Stimulated activated CD4-positive, alpha-beta T cell treated with anti-CD3 and anti-CD28 coated beads, Interleukin-4, amount 100 ng/mL, for 24 hours (primary cell): Measurements from ENCODE around the gene CIB1.
"Not testable (repeated sequence)": the region's sequence is repeated elsewhere in the genome, so short reads cannot be mapped to it uniquely, and the experiment has no call there.

Source experiments
- DNase-seq: peaks from one replicate; pipeline ENCODE4 v3.0.0-alpha.2; 2020

Gene CIB1

DNA sequence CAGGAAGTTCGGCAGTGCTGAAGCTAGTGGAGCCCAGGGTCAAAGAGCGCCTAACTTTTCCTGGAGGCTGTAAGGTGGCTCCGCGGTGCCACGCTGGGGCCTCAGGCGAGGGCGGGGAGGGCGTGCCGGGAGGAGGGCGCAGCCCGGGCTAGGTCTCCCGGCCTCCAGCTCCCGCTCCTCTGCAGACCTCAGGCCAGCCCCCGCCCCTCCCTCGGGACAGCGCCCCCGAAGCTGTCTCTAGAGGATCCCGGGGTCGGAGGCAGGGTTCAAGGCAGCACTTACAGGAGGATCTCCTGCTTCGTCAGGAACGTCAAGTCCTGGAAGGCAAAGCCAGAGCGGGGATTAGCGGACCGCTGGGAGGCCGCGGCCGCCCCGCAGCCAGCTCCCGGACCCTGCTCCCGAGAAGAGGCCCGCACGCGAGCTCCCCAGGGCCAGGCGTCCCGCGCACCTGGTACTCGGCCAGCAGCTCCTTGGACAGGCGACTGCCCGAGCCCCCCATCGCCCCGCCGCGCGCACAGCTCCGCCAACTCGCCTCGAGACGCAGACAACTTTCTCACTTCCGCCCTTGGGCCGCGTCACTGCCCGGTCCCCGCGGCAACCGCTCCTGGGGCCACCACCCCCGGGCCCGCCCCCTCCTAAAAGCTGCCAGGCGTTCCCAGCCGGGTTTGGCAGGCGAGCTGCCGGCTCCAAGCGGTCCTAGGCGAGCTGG lies at the start of gene CIB1:
CIB1 (minus strand) TSS at position 555 of the 709 bp plus-strand sequence; CDS start at position 499, 56 bp downstream.
- DNase-seq, result peak; percentile 97

GRCh38 chr15:90281637-90282036 lies 47.9 kb upstream of the CIB1 start:
- not testable (repeated sequence) for DNase-seq

- not testable (repeated sequence) for DNase-seq
Measured at GRCh38 chr15:90280743-90281142, 47.0 kb upstream of the CIB1 start.

DNA sequence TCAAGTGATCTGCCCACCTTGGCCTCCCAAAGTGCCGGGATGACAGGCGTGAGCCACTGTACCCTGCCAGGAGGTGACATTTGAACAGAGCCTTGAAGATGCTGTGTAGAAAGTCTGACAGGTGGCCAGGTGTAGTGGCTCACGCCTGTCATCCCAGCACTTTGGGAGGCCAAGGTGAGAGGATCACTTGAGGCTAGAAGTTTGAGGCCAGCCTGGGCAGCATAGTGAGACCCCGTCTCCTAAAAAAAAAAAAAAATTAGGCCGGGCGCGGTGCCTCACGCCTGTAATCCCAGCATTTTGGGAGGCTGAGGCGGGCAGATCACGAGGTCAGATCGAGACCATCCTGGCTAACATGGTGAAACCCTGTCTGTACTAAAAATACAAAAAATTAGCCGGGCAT lies 44.7 kb upstream of the CIB1 start:
- DNase-seq, result not testable (repeated sequence)

DNA sequence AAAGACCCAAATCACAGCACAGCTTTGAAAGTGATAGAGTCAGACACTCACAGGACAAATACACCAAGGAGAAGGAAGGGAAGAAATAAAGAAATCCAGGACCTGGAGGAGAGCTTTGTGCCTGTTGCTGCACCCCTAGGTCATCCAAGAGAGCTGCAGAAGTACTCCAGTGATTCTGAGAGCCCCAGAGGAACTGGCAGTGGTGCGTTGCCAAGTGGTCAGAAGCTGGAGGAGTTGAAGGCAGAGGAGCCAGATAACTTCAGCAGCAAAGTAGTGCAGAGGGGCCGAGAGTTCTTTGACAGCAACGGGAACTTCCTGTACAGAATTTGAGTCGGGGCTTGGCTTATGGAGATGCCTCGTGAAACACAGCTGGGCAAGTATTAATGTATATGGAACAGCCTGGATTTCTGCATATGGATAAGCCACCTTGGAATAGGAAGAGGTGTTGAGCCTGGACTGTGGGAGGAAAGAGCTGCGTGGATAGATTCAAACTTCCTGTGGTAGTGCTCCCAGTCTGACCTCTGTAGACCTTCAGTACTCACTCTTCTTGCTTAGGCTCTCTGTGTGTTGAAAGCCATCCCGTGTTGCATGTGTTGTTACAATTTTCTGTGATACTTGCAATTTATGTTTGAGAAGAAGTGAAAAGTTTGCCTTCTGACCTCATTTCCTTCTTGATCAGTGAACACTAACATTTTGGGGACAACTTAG lies 37.9 kb upstream of the CIB1 start:
- no peak for DNase-seq

DNA sequence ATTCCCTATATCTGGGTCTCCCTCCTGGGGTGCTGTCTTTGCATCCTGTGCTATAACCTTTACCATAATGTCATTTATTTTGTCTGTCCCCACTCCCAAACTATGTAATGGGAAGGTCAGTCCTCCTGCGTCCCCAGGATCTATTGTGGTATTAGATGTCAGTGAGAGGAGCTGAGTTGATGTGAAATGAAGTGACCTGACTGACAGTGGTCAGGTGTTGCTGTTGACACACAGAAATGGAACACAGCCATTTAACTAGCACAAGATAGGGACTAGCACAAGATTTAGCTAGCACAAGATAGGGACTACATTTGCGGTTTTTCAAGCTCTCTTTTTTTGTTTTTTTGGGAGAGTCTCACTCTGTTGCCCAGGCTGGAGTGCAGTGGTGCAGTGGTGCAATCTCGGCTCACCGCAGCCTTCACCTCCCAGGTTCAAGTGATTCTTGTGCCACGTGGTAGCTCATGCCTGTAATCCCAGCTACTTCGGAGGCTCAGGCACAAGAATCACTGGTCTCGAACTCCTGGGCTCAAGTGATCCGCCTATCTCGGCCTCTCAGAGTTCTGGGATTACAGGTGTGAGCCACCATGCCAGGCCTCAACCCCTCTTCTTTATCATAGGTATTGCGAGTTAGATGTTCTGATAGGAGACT lies 36.9 kb upstream of the CIB1 start:
- DNase-seq, result no peak

- DNase-seq, result no peak
Measured at GRCh38 chr15:90268415-90268814, 34.7 kb upstream of the CIB1 start.

DNA sequence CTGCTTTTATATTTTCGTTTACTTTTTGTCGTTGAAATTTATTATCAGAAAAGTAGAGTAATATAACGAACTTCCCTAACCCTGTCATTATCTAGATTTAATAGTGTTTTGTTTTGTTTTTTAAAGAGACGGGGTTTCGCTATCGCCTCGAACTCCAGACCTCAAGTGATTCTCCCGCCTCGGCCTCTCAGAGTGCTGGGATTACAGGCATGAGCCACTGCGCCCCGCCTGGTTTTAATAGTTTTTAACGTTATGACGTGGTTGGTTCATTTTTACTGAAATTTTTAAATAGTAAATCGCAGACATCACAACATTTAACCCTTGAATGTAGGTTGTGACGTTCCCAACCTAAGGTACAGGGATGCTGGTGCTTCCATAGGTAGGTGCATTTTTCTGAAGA lies 32.7 kb upstream of the CIB1 start:
- DNase-seq, result peak; percentile 36

DNA sequence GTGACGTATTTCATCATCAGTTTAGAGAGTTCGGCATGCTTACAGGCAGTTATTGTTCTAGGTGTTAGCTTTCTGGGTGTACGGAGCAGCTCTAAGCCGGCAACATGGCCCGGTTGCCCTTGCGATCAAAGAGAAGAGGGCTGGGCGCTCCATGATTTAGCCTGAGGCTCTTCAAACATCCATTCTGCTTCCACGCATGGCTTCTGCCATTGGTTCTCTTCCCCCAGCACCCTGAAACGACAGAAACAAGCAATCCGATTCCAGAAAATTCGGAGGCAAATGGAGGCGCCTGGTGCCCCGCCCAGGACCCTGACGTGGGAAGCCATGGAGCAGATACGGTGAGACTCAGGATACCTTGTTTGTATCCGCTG lies 32.3 kb upstream of the CIB1 start:
- DNase-seq, result peak; percentile 46

- DNase-seq, result peak; percentile 93
Measured at GRCh38 chr15:90265271-90266060, 31.7 kb upstream of the CIB1 start, which contains the start of gene NGRN. TSS of gene NGRN (plus strand) at chr15:90265672. CDS start at chr15:90265713, 41 bp downstream.

DNA sequence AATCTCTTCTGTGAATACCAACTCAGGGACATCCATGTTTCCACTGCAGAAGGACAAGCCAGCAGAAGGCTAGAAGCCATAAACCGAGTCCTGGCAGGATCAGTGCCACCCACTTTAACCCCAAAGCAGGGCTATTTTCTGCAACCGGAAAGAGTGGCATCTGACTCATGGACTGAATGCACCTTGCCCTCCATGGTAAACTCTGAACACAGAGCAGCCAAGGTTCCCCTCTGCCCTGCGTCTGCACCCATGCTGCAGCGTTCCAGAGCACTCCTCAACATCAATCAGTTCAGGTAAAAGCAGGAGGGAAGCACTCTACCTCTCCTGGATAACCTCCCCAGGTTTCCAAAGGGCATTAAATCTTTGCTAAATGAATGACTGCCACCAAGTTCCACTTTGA lies 30.9 kb upstream of the CIB1 start:
- peak; percentile 40 for DNase-seq

GRCh38 chr15:90262426-90262825 lies 28.7 kb upstream of the CIB1 start:
- no peak for DNase-seq

- no peak for DNase-seq
Measured at GRCh38 chr15:90261811-90262210, 28.1 kb upstream of the CIB1 start.

DNA sequence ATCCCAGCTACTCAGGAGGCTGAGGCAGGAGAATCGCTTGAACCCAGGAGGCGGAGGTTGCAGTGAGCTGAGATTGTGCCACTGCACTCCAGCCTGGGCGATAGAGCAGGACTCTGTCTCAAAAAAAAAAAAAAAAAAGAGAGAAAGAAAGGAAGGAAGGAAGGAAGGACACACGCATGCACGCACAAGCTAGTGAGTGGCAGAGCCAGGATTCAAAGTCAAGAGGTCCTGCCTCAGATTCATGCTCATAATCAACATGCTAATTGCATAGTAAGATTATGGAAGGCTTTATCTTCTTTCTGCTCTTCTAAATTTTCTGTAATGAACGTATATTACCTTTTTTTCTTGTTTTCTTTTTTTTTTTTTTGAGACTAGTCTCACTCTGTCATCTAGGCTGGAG lies 27.0 kb upstream of the CIB1 start:
- DNase-seq, result not testable (repeated sequence)

GRCh38 chr15:90259524-90259923 lies 25.8 kb upstream of the CIB1 start:
- no peak for DNase-seq

DNA sequence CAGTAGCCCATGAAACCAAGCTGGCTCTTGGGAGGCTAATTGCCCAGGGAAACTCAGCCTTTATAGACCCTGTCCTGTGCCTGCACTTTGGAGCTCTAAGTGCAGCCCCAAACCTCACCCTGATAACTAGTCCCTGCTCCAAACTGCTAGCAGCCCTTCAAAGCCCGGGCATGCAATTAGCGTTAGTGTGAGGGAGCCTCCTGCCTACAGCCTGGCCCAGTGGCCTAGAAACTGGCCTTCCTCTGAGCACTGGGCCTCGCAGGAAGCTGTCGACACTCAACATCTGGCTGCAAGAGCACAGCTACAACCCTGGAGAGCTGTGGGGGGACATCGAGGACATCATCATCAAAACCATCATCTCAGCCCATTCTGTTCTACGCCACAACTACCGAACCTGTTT lies 24.0 kb upstream of the CIB1 start:
- no peak for DNase-seq

DNA sequence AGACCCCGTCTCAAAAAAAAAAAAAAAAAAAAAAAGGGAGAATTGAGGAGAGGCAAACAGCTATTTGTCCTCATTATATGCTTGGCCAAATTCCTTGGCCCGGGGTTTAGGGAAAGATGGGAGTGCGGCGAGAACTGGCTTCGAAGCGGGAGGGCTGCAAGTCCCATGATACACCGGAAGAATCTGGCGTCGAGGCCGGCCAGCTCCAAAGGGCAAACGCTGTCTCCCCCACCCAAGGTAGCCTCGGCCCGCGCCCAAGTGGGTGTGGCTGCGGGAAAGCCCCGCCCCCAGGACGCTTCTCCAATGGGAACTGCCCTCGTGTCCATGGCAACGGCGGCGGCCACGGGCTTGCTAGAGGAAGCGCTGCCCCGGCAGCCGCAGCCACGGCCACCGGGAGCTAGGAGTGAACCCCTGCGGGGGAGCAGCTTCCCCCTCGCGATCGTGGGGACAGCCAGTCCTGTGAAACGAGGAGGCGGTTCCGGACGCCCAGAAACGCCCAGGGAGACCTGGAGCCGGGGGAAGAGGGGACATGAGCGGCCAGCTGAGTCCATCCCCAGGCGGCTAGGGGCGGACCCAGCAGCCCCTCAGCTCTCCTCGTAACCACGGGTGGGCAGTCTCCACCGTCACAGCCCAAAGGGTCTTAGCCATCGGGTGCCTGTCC lies 15.6 kb upstream of the CIB1 start, which contains the start of gene TTLL13:
TTLL13 (plus strand) TSS at position 354 of the 661 bp plus-strand sequence. CDS start 1,075 bp downstream, outside the sequence.
- DNase-seq, result peak; percentile 83

- DNase-seq, result no peak
Measured at GRCh38 chr15:90248789-90249202, 15.1 kb upstream of the CIB1 start.

- no peak for DNase-seq
Measured at GRCh38 chr15:90243943-90244639, 10.3 kb upstream of the CIB1 start.

DNA sequence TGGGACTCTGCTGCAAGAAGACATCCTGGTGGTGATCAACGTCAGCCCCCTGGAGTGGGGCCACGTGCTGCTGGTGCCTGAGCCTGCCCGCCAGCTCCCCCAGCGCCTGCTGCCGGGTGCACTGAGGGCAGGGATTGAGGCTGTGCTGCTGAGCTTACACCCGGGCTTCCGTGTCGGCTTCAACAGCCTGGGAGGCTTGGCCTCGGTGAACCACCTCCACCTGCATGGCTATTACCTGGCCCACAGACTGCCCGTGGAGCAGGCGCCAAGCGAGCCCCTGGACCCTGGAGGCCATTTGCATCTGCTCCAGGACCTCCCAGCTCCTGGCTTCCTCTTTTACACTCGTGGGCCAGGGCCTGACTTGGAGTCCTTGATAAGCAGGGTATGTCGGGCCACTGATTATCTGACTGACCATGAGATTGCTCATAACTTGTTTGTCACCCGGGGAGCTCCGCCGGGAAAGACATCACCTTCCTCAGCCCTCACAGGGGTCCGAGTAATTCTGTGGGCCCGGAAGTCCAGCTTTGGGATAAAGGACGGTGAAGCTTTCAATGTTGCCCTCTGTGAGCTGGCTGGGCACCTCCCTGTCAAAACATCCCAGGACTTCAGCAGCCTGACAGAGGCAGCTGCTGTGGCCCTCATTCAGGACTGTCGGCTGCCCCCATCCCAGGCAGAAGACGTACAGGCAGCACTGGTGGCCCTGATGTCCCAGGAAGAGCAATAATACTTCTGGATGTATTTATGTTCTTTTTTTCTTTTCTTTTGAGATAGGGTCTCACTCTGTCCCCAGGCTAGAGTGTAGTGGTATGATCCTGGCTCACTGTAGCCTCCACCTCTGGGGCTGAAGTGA lies 7.8 kb upstream of the CIB1 start:
- no peak for DNase-seq

- DNase-seq, result no peak
Measured at GRCh38 chr15:90240856-90241255, 7.1 kb upstream of the CIB1 start.
